Measurements from ENCODE around the gene TMEM163. TPM values are rescaled to one million over a fixed set of nuclear protein-coding genes. Genes with fewer than 3 reads are reported as not detected.

Gene TMEM163
- total and polyA plus RNA-seq, 9 donors: 0.24 to 3.6 (median 1.5) TPM

GRCh38 chr2:134550566-134551164 is 168.1 kb downstream of the TMEM163 start:
- WGBS, 3 donors: 73 to 75% (median 75%) methylated on average over 13 of the region's 13 CpGs
- Histone ChIP-seq H3K9me3 (no peaks in the 10 kb centered on the region), H3K4me1 (ENCODE audit: insufficient read depth) (no peaks in the 10 kb centered on the region), H3K27me3 (no peaks in the 10 kb centered on the region), H3K4me3 (no peak overlapping the region), H3K36me3 (no peaks in the 10 kb centered on the region), H3K27ac (no peak overlapping the region)
- intact Hi-C loops (cut with DNase I): no loop called here
- DNase-seq: no peak
- TF ChIP-seq POLR2A (IDR thresholded peaks at IDR 0.05): no peak
- no peak for TF ChIP-seq EP300 (IDR thresholded peaks at IDR 0.05)
- TF ChIP-seq CTCF (IDR thresholded peaks at IDR 0.05): no peak

- Histone ChIP-seq H3K4me3 (no peak overlapping the region), H3K4me1 (ENCODE audit: insufficient read depth) (no peaks in the 10 kb centered on the region), H3K36me3 (no peaks in the 10 kb centered on the region), H3K27ac (no peak overlapping the region), H3K9me3 (no peaks in the 10 kb centered on the region), H3K27me3 (no peaks in the 10 kb centered on the region)
- intact Hi-C loops (cut with DNase I): no loop called here
- 61 to 84% (median 79%) methylated on average over 3 of the region's 3 CpGs for WGBS, 3 donors
- no peak for DNase-seq
- TF ChIP-seq CTCF (IDR thresholded peaks at IDR 0.05) (no peak), EP300 (IDR thresholded peaks at IDR 0.05) (no peak), POLR2A (IDR thresholded peaks at IDR 0.05) (no peak)
These were observed 169.7 kb downstream of the TMEM163 start for GRCh38 chr2:134549104-134549503.

- no peaks in the 10 kb centered on the region for H3K36me3 ChIP-seq
- H3K4me3 ChIP-seq: no peak overlapping the region
- no peaks in the 10 kb centered on the region for H3K9me3 ChIP-seq
- TF ChIP-seq POLR2A (IDR thresholded peaks at IDR 0.05) (no peak), CTCF (IDR thresholded peaks at IDR 0.05) (no peak), EP300 (IDR thresholded peaks at IDR 0.05) (no peak)
- no peaks in the 10 kb centered on the region for H3K4me1 ChIP-seq (ENCODE audit: insufficient read depth)
- H3K27me3 ChIP-seq: no peaks in the 10 kb centered on the region
- no peak for DNase-seq
- intact Hi-C loops (cut with DNase I): no loop called here
- no peak overlapping the region for H3K27ac ChIP-seq
These were observed 177.8 kb downstream of the TMEM163 start for GRCh38 chr2:134540990-134541389.

DNA sequence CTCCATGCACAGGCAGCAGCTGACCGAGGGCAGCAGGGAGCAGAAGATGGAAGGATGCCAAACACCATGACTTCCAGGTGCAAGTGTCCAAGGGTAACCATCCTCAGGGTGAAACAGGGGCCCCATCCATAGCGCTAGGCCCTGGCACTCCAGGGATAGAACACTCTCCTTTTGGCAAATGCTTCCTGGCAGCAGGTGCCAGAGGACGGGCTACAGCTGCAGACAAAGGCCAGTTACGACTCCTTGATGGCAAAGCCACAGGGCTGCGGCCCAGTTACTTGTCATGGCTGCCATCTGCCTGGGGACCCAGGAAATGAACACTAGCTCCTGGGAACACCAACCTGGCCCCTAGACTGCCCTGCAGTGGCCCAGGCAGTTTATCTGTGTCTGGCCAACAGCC is 178.8 kb downstream of the TMEM163 start:
- no peak overlapping the region for H3K27ac ChIP-seq
- no peak for DNase-seq
- intact Hi-C loops (cut with DNase I): no loop called here
- H3K4me3 ChIP-seq: no peak overlapping the region
- no peaks in the 10 kb centered on the region for H3K36me3 ChIP-seq
- no peaks in the 10 kb centered on the region for H3K27me3 ChIP-seq
- TF ChIP-seq EP300 (IDR thresholded peaks at IDR 0.05) (no peak), POLR2A (IDR thresholded peaks at IDR 0.05) (no peak), CTCF (IDR thresholded peaks at IDR 0.05) (no peak)
- H3K9me3 ChIP-seq: no peaks in the 10 kb centered on the region
- WGBS, 3 donors: 81 to 90% (median 81%) methylated on average over 5 of the region's 5 CpGs
- H3K4me1 ChIP-seq (ENCODE audit: insufficient read depth): no peaks in the 10 kb centered on the region
